ENCODE data around the gene CNTNAP5. TPM values are rescaled to one million over a fixed set of nuclear protein-coding genes. Genes with fewer than 3 reads are reported as not detected.

Gene CNTNAP5
- total RNA-seq, 1 donor from 2014 or later, result not detected

DNA sequence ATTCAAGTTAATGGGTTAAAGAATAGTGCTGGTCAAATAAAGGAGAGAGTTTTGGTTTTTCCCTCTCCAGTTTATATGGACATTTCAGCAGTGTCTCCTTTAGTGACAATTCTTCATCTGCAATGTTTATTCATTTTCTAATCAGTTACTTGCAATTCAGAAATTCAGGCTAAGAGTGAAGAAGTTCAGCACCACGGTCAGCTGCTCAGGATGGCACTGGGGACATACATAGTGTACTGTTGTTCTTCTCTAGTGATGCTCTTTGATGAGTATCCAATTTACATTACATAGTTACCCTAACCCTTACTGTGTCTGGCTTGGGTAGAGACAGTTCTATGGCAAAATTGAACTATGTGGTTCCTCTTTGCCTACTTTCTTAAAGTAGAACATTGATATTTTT is 412.7 kb downstream of the CNTNAP5 start:
- DNase-seq (ENCODE audit: low read depth), result no peak
- H3K4me3 ChIP-seq (ENCODE audit: low read depth, low read length), result no peak overlapping the region
- TF ChIP-seq, protein P1, sequence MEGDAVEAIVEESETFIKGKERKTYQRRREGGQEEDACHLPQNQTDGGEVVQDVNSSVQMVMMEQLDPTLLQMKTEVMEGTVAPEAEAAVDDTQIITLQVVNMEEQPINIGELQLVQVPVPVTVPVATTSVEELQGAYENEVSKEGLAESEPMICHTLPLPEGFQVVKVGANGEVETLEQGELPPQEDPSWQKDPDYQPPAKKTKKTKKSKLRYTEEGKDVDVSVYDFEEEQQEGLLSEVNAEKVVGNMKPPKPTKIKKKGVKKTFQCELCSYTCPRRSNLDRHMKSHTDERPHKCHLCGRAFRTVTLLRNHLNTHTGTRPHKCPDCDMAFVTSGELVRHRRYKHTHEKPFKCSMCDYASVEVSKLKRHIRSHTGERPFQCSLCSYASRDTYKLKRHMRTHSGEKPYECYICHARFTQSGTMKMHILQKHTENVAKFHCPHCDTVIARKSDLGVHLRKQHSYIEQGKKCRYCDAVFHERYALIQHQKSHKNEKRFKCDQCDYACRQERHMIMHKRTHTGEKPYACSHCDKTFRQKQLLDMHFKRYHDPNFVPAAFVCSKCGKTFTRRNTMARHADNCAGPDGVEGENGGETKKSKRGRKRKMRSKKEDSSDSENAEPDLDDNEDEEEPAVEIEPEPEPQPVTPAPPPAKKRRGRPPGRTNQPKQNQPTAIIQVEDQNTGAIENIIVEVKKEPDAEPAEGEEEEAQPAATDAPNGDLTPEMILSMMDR (conservative IDR thresholded peaks at IDR 0.05; ENCODE audit: low read depth, low read length), result no peak

DNA sequence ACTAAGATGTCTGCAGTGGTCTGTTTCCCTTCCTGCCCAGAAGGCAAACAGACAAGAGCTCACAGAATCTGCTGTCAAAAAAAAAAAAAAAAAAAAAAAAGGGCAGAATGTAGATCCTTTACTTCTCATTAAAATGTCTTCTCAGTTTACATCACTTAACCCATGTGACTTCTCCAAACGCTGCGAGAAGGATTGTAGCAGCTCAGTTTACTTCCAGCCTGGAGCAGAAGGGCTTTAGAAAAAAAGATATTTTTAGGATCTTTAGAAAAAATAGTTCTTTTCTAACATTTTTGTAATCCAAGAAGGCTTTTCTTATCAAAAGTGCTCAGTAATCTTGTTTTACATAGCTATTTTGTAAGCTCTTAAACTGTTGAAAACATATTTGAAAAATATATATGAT is 425.4 kb downstream of the CNTNAP5 start:
- H3K4me3 ChIP-seq (ENCODE audit: low read depth, low read length), result no peak overlapping the region
- TF ChIP-seq, protein P1 (conservative IDR thresholded peaks at IDR 0.05; ENCODE audit: low read depth, low read length), result no peak
- no peak for DNase-seq (ENCODE audit: low read depth)

DNA sequence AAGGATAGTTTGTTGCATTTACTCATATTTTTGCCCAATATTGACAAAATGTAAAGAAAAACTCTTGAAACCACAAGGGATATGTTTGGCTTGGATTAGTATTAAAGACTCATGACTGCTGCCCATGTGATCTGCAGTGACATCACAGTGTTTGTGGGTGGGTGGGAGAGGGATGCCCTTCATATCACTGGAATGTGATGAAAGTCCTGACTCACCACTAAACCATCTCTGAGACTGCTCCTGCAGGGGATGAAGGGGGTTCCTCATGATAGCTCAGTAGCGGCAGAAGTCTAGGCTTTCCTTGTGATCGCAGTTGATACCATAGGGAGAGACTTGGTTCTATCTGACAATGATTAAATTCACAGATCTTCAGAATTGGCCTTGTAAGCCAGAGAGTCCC is 451.2 kb downstream of the CNTNAP5 start:
- no peak overlapping the region for H3K4me3 ChIP-seq (ENCODE audit: low read depth, low read length)
- peak; percentile 18 for DNase-seq (ENCODE audit: low read depth)
- TF ChIP-seq, protein P1 (conservative IDR thresholded peaks at IDR 0.05; ENCODE audit: low read depth, low read length), result no peak

DNA sequence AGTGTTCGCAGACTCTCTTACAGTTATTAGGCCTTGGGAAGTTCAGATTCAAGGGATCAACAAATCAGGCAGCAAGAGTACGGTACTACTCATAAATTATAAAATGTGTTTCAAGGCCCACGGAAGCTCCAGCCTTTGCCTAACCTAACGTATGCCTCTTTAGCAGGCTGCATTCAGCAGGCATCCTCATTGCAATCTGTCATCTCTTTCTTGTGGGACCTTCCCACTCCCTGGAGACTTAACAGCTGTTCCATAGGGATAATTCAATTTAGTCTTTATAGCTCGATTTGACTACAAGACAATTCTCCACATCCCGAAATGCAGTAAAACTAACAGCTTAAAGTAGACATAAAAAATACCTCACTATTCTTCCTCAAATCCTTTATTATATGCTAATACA is 453.7 kb downstream of the CNTNAP5 start:
- DNase-seq (ENCODE audit: low read depth), result no peak
- TF ChIP-seq, protein P1 (conservative IDR thresholded peaks at IDR 0.05; ENCODE audit: low read depth, low read length), result no peak
- no peak overlapping the region for H3K4me3 ChIP-seq (ENCODE audit: low read depth, low read length)

DNA sequence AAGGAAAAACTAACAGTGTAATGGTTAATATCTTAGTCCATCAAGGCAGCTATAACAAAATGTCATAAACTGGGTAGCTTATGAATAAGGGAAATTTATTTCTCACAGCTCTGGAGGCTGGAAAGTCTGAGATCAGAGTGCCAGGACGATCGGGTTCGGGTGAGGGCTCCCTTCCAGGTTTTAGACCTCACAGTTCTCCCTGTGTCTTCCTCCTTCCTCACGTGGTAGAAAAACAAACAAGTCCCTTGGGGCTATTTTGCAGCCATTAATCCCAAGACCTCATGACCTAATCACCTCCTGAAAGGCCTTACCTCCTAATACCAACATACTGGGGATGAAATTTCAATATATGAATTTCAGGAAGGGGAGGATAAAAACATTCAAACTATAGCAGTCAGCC is 455.9 kb downstream of the CNTNAP5 start:
- DNase-seq (ENCODE audit: low read depth), result no peak
- TF ChIP-seq, protein P1 (conservative IDR thresholded peaks at IDR 0.05; ENCODE audit: low read depth, low read length), result no peak
- H3K4me3 ChIP-seq (ENCODE audit: low read depth, low read length), result no peak overlapping the region

DNA sequence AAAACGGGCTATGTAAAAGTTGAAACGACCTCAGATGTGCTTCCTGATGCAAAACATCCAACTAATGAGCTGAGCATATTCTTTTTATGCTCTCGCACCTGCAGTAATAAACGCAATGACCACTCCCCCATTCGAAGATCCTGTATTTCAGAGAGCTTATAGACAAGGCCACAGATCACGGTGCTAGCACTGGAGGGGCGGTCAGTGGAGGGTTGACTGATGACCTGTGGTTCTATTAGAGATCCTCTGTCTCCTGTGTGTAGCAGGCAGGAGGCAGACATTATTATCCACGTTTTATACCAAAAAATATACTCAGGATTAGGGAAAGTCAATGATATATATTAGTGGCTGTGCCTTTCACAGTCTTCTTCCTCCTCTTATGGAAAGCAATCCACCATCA is 457.0 kb downstream of the CNTNAP5 start:
- TF ChIP-seq, protein P1 (conservative IDR thresholded peaks at IDR 0.05; ENCODE audit: low read depth, low read length), result no peak
- DNase-seq (ENCODE audit: low read depth), result no peak
- H3K4me3 ChIP-seq (ENCODE audit: low read depth, low read length), result no peak overlapping the region

DNA sequence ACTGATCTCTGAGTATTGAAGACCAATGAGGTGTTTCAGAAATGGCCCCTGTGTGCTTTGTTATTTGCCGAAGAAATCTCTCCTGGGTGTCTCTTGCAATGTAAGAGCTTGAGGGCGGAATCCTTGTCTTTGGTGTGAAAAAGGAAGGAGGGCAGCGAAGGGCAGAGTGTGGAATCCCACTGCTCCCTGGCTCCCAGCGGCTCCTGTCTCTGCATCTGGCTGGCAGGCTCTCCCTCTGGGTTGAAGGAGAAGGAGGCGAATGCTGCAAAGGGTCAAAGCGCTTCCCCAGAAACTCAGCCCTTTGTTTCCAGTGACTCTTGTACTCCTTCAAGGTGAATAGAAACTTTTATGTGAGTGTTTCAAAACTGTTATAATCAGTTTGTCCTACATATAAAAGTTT is 457.5 kb downstream of the CNTNAP5 start:
- DNase-seq (ENCODE audit: low read depth), result no peak
- no peak overlapping the region for H3K4me3 ChIP-seq (ENCODE audit: low read depth, low read length)
- TF ChIP-seq, protein P1 (conservative IDR thresholded peaks at IDR 0.05; ENCODE audit: low read depth, low read length), result no peak

Measured in epithelial cell of proximal tubule (primary cell).